Ramos (cell line): ENCODE data around the gene UBE3C.
"Not testable (repeated sequence)": the region's sequence is repeated elsewhere in the genome, so short reads cannot be mapped to it uniquely, and the experiment has no call there.

Experiments used
- in situ Hi-C: fragments of 300-500 bp; cut with MboI; formaldehyde crosslinking; loops from one replicate; pipeline ENCODE4 v1.14.3; 2022; ENCODE audit warnings: low sequenced_read_pairs; ENCODE audit not compliant: unreplicated experiment

Gene UBE3C

DNA sequence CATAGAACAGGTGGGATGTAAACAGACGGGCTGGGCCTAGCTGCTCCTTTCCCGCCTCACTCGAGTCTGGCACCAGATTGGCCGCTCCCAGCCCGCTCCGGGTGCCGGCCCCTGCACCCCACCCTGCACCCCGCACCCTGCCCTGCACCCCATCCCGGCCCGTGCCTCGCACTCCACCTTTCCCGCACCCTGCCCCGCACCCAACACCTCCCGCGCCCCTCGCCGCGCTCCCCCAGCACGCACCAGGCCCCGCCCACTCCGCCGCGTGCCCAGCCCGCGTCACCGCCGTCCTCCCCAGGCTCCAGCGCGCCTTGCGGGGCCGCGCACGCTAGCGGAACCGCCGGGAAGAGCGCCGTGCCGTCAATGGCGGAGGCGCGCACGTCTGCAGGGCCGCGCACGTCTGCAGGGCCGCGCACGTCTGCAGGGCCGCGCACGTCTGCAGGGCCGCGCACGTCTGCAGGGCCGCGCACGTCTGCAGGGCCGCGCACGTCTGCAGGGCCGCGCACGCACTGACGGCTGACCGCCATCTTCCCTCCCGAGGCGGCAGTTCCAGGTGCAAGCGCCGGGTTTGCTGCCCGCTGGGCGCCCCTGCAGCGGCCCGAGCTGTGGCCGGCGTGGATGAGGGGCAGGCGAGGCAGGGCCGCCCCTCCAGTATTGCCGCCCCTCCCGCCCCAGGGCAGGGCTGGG lies at the start of gene UBE3C:
UBE3C (plus strand) TSS at position 503 of the 687 bp plus-strand sequence. CDS start 347 bp downstream, outside the sequence.
- in situ Hi-C loops, result no loop called here

DNA sequence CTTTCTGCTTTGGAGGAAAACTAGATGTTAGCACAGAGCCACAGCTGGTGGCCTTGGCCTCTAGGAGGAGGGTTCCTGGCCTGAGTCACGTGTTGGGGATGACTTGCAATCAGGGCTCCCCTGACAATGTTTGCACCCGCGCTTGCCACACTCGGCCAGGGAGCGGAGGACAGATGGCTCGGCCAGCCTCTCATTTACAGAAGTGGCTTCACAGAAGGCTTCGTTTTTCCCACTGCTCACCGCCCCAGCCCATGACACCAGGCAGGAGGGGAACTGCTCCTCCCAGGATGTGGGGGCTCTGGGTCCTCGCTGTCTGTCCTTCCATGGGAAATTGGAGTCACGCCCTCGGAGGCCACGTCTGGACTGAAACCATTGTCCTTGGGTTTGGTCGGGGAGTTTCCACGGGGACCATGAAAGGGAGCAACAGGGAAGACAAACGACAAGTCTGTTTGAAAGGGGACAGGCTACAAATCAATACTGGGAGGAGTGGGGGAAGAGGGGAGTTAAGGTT lies 49.6 kb upstream of the UBE3C start:
- in situ Hi-C loops, result no loop called here

DNA sequence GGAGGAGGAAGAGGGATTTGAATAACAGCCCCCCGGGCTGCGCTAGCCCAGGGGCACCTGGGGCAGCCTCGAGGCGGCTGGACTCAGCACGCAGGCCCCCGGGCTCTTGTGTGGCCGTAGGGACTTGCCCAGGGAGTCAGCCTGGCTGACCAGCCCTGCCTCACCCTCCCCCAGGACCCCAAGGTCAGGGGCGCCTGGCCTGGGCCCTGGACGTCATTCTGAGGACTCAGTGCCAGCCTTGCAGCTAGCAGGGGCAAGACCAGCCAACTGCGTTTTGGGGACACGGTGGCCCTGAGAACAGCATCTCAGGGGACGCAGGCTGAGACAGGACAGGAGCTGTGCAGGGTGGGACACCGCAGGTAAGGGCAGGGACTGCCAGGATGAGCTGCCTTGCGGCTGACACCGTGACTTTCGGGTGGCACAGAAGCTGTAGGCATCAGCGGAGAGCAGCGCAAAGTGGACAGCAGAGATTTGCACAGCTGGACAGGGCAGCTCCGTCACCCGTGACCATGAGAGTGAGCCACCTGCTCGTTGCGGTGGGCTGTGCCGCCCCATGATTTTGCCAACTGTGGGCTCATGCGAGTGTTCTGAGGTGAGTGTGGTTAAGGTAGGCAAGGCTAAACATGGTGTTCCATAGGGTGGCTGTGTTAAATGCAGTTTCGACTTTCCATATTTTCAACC lies 48.1 kb upstream of the UBE3C start:
- in situ Hi-C loops, result no loop called here

- in situ Hi-C loops, result no loop called here
Observed at GRCh38 chr7:157096286-157097055, 42.3 kb upstream of the UBE3C start.

DNA sequence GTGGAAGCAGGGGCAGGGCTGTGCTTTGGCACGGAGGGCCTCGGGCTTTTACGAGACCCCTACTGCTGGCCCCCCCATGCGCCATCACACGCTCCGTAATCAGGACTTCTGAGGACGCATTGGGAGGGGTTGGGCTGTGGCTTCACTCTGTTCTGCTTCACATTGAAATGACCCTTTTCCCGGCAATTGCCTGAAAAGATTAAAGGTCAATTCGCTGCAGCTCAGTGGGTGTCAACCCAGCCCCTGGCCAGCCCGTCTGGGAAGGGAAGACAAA lies 41.7 kb upstream of the UBE3C start:
- in situ Hi-C loops, result no loop called here

DNA sequence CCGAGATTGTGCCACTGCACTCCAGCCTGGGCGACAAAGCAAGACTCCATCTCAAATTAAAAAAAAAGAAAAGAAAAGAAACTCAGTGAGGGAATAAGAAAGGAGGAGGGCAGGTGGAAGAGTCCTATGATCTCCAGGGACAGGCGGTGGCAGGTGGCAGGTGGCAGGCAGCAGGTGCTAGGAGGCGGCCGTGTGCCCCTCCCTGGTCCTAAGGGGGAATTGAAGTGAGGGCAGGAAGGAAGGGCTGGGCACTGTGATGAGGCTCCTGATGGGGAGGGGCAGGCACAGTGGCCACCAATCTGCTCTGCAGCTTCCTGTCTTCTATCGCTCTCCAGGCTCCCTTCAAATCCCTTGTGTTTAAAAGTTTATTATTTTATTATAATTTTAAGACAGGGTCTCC lies 41.2 kb upstream of the UBE3C start:
- in situ Hi-C loops, result no loop called here

GRCh38 chr7:157100005-157100404 lies 38.7 kb upstream of the UBE3C start:
- in situ Hi-C loops, result not testable (repeated sequence)

- in situ Hi-C loops, result not testable (repeated sequence)
Observed at GRCh38 chr7:157103641-157104040, 35.1 kb upstream of the UBE3C start.

DNA sequence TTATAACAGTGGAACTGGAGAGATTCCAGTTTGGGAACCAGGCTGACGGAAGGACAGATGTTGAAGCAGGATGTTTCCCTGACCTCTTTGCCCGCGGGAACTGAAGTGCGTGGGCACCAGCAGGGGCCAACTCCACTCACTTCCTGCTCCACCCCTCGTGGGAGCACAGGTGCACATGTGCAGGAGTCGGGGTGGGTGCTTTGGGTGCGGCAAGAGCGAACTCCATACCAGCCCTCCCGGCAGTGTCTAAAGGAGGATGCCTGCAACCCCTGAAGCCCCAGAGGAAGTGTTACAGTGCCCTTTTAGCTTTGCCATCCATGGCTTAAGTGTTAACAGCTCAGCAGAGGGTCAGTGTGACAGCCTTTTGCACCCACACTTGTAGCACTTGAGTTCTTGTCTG lies 27.4 kb upstream of the UBE3C start:
- in situ Hi-C loops, result no loop called here

GRCh38 chr7:157112706-157113105 lies 26.0 kb upstream of the UBE3C start:
- in situ Hi-C loops, result no loop called here

DNA sequence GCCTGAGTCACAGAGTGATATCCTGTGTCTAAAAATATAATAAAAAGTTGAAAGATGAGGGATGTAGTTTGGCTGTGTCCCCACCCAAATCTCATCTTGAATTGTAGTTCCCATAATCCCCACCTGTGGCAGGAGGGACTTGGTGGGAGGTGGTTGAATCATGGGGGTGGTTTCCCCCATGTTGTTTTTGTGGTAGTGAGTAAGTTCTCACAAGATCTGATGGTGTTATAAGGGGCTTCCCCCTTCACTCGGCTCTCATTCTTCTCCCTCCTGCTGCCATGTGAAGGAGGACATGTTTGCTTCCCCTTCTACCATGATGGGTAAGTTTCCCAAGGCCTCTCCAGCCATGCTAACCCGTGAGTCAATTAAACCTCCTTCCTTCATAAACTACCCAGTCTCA lies 25.1 kb upstream of the UBE3C start:
- in situ Hi-C loops, result no loop called here

DNA sequence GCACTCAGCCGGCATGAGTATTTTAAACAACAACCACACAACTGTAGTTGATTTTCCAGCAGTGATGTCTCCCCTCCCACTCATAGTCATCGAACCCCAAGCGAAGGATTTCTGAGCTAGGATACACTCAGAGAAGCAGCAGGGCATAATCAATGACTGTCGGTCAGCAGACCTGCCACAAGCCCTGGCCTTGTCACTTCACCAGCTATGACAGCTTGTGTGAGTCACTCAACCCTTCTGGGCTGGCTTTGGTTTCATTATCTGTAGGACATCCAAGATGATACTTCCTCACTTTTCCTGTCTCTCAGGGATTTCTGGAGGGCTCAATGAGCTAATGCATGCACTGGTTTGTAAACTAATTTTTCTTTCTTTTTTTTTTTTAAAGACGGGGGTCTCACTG lies 22.0 kb upstream of the UBE3C start:
- in situ Hi-C loops, result no loop called here

GRCh38 chr7:157117796-157118195 lies 20.9 kb upstream of the UBE3C start:
- in situ Hi-C loops, result no loop called here

DNA sequence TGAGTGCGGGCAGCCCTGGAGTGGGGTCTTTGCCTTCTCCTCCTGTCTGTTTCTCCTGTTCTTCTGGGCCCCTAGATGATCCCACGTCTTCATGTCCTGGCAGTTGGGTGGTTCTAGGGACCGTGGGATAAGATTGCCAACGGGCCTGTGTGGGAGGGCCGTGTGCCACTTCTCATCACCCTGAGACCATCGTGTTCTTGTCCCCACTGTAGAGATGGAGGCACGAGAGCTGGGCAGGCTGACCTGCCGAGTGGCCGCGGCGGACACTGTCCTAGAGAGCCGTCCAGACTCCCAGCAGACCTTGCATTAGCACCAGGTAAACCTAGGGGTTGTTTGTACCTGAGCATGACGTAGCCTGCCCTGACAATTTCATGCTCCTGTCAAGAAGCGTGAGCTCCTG lies 18.5 kb upstream of the UBE3C start:
- in situ Hi-C loops, result no loop called here

- in situ Hi-C loops, result no loop called here
Observed at GRCh38 chr7:157121184-157121715, 17.5 kb upstream of the UBE3C start.

- in situ Hi-C loops, result no loop called here
Observed at GRCh38 chr7:157122800-157123495, 15.8 kb upstream of the UBE3C start.

DNA sequence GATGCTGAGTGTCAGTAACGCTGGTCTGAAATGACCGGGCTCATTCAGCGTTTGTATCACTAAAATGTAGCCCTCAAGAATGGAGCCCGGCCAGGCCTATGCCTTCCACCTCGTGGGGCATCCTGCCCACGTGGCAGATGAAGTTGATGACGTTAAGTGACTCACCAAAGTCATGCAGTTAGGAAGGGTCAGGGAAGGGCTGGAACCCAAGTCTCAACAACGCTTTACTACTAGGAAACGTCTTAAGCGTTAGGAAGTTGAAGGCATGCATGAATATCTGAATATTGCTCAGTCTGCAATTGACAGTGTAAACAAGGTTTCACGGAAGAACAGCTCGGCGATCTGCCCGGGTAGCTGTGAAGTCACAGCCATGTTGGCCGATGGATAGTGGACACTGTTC lies 14.0 kb upstream of the UBE3C start:
- in situ Hi-C loops, result no loop called here

- in situ Hi-C loops, result no loop called here
Observed at GRCh38 chr7:157125376-157126223, 13.1 kb upstream of the UBE3C start.

DNA sequence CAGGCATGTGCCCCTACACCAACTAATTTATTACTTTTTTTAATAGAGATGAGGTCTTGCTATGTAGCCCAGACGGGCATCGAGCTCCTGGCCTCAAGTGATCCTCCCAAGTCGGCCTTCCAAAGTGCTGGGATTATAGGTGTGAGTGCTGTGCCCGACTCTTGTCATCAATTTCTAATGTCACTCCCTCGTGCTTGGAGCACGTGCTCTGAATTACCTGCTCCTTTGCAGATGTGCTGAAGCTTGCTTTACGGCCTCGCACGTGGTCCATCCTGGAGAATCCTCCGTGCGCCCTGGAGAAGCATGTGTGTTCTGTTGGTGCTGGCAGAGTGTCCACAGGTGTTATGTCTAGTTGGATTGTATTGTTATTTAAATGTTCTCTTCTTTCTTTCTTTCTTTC lies 11.8 kb upstream of the UBE3C start:
- in situ Hi-C loops, result no loop called here

- in situ Hi-C loops, result no loop called here
Observed at GRCh38 chr7:157129200-157129599, 9.5 kb upstream of the UBE3C start.
